ENCODE measurements around the gene PRMT9. TPM values are rescaled to one million over a fixed set of nuclear protein-coding genes. Genes with fewer than 3 reads are reported as not detected.

Gene PRMT9
- total RNA-seq, 1 experiment from 2014 or later, result 10.5 TPM

DNA sequence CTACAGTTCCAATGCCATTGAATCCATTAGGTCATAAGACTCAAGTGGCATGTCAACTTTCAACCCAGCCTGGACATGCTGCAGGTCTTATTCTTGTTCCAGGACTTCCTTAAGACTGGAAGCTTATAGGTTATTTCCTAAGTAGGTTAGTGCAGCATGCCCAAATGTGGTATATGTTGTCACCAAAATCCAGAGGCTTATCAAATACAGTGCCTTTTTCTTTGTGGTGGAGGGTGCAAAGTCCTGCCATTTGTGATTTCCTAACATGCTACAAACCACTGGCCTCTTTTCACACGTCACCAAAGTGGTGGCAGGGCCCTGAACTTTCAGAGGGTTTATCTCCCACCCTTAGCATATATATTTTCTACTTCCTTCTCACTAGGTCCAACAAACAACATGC is 76.5 kb downstream of the PRMT9 start:
- H3K4me2 ChIP-seq (ENCODE audit: insufficient read depth, insufficient read length, low read length), result no peak overlapping the region
- H3K23me2 ChIP-seq (ENCODE audit: insufficient read length, low read depth, low read length, poor library complexity, severe bottlenecking), result no peaks in the 10 kb centered on the region
- H2BK12ac ChIP-seq (ENCODE audit: insufficient read length, low read depth, low read length), result no peak overlapping the region
- no peaks in the 10 kb centered on the region for H3K79me1 ChIP-seq (ENCODE audit: insufficient read depth, low read depth, low read length, poor library complexity, severe bottlenecking)
- Mint-ChIP-seq H3K27me3 (ENCODE audit: low read depth) (no peaks in the 10 kb centered on the region; the same call in none of the 2 replicates), H3K4me1 (no peaks in the 10 kb centered on the region; a peak in 1 of 4 replicates), H3K27ac (no peak overlapping the region), H3K4me3 (no peak overlapping the region), H3K9me3 (no peaks in the 10 kb centered on the region), H3K36me3 (ENCODE audit: insufficient read depth in 1 of 3, low read depth in 3 of 3) (no peaks in the 10 kb centered on the region)
- no peak overlapping the region for H2BK120ac ChIP-seq (ENCODE audit: low read depth, low read length, poor library complexity, severe bottlenecking)
- H3K18ac ChIP-seq (ENCODE audit: insufficient read length, low read depth, low read length), result no peak overlapping the region
- H3K9ac ChIP-seq (ENCODE audit: extremely low read depth, insufficient read length, low read length), result no peak overlapping the region
- DNase-seq, result no peak
- no peaks in the 10 kb centered on the region for H3K27me3 ChIP-seq (ENCODE audit: insufficient read depth, low read length)
- no peak overlapping the region for H3K4ac ChIP-seq (ENCODE audit: low read depth, low read length)
- no CpG with 5 or more reads among the region's 1 CpG for WGBS (ENCODE audit: extremely low coverage, insufficient read length, low lambda C conversion rate)
- no peak overlapping the region for H3T11ph ChIP-seq (ENCODE audit: low read length)
- no peak overlapping the region for H2AFZ ChIP-seq (ENCODE audit: low read length)
- no peak overlapping the region for H4K91ac ChIP-seq (ENCODE audit: insufficient read length, low read depth, low read length)
- H3K4me1 ChIP-seq (ENCODE audit: insufficient read depth, low read length), result no peaks in the 10 kb centered on the region
- H4K8ac ChIP-seq (replicated peaks; ENCODE audit: insufficient read length, low read depth, low read length), result no peak overlapping the region
- no peak for TF ChIP-seq CTCF (conservative IDR thresholded peaks at IDR 0.05)
- H4K20me1 ChIP-seq (ENCODE audit: control insufficient read depth, insufficient read depth, insufficient read length), result no peaks in the 10 kb centered on the region
- no peak overlapping the region for H3K23ac ChIP-seq (ENCODE audit: insufficient read length, low read depth, low read length)
- H3K79me2 ChIP-seq (ENCODE audit: insufficient read depth, low read length), result no peaks in the 10 kb centered on the region
- no peak overlapping the region for H3K14ac ChIP-seq (ENCODE audit: insufficient read depth, low read length)
- no peak overlapping the region for H2BK5ac ChIP-seq (ENCODE audit: insufficient read length, low read length)
- H2BK20ac ChIP-seq (ENCODE audit: low read depth, low read length, poor library complexity, severe bottlenecking), result no peak overlapping the region
- H3K56ac ChIP-seq (ENCODE audit: insufficient read length, low read depth, low read length), result no peak overlapping the region
- H3K27ac ChIP-seq (ENCODE audit: insufficient read length, low read depth, low read length), result no peak overlapping the region
- no peak overlapping the region for H4K5ac ChIP-seq (ENCODE audit: insufficient read length, low read depth, low read length)
- H2BK15ac ChIP-seq (ENCODE audit: low read depth, low read length), result no peak overlapping the region
- H2AK5ac ChIP-seq (ENCODE audit: insufficient read length, low read length), result no peak overlapping the region
- H3K9me3 ChIP-seq (ENCODE audit: control insufficient read depth, low read depth, low read length), result no peaks in the 10 kb centered on the region

Measured in H9 (cell line).